Gastroesophageal sphincter (tissue), 4 donors: ENCODE data around the gene MAP3K20. TPM values are rescaled to one million over a fixed set of nuclear protein-coding genes. Genes with fewer than 3 reads are reported as not detected.
A peak's percentile ranks its signal among the peaks of the same experiment; 100 is the strongest.

Experiments used
- ATAC-seq: fragments of 150-250 bp; one replicate; pipeline ENCODE4 v1.9.1; 2016; ENCODE audit warnings: mild to moderate bottlenecking, moderate library complexity
- H3K27ac ChIP-seq, 4 donors: fragments of 200-600 bp; sonication (generic) in 3 of 4; 1 replicate in 3 of 4; 2 replicates in 1 of 4; pipeline ENCODE4 v1.5.1; 2016 to 2019
- H3K27me3 ChIP-seq: fragments of 200-600 bp; sonication (generic); one replicate; pipeline ENCODE4 v1.5.1; 2019
- H3K36me3 ChIP-seq, 2 donors: fragments of 200-600 bp; sonication (generic); one replicate each; pipeline ENCODE4 v1.5.1; 2019; ENCODE audit warnings: control low read depth in 1 of 2
- H3K4me1 ChIP-seq, 3 donors: fragments of 200-600 bp; sonication (generic); 1 replicate in 2 of 3; 2 replicates in 1 of 3; pipeline ENCODE4 v1.5.1; 2016 to 2019; ENCODE audit warnings: control low read depth in 2 of 3
- H3K4me3 ChIP-seq, 2 donors: fragments of 200-600 bp; sonication (generic); one replicate each; pipeline ENCODE4 v1.5.1; 2019; ENCODE audit warnings: mild to moderate bottlenecking in 1 of 2, moderate library complexity in 1 of 2
- H3K9me3 ChIP-seq, 3 donors: fragments of 200-600 bp; sonication (generic); one replicate each; pipeline ENCODE4 v1.5.1; 2017 to 2019; ENCODE audit warnings: control low read depth in 2 of 3
- CTCF ChIP-seq, 4 experiments: fragments of 200-600 bp in 2 of 4; fragments of 450-650 bp in 2 of 4; sonication (generic) in 1 of 4; IDR thresholded peaks; one replicate each; pipeline ENCODE4 v1.5.1; 2017 to 2019; ENCODE audit warnings: antibody characterized with exemption in 4 of 4, mild to moderate bottlenecking in 2 of 4, moderate library complexity in 2 of 4
- EP300 ChIP-seq: sonication (generic); formaldehyde crosslinking; IDR thresholded peaks from one replicate; pipeline ENCODE4 v1.6.1; 2017; ENCODE audit warnings: antibody characterized with exemption, mild to moderate bottlenecking
- POLR2A ChIP-seq, 2 donors: fragments of 450-650 bp; IDR thresholded peaks; one replicate each; pipeline ENCODE4 v1.6.1; 2017; ENCODE audit warnings: antibody characterized with exemption in 2 of 2, mild to moderate bottlenecking in 2 of 2, moderate library complexity in 1 of 2
- POLR2AphosphoS5 ChIP-seq: sonication (generic); formaldehyde crosslinking; IDR thresholded peaks from one replicate; pipeline ENCODE4 v1.6.1; 2017; ENCODE audit warnings: antibody characterized with exemption
- WGBS, 2 donors: methylation state at CpG; one replicate each; pipeline ENCODE4 v1.1.5; 2018; ENCODE audit warnings: low coverage in 1 of 2; 5-methylcytosine and 5-hydroxymethylcytosine counted together
- total RNA-seq, 4 donors: library from RNA; depleted of rRNA; stranded (reverse); fragments of >200 nt; gene quantifications; one replicate each; pipeline ENCODE4 v1.1.0, GENCODE V29; 2016

The MAP3K20 gene
- total RNA-seq, 4 donors from 2014 or later: 318 to 496 (median 327) TPM

- TF ChIP-seq EP300 (no peak), CTCF (IDR thresholded peaks at IDR 0.05) (no peak), POLR2A (IDR thresholded peaks at IDR 0.05) (no peak), POLR2AphosphoS5 (no peak)
- Histone ChIP-seq H3K9me3 (no peaks in the 10 kb centered on the region), H3K27me3 (no peaks in the 10 kb centered on the region), H3K27ac (peak overlapping the region; percentile 66 to 82 (median 70)), H3K4me1 (peaks cover 8 to 82% (median 26%) of the 10 kb centered on the region in 3 donors), H3K4me3 (no peak overlapping the region), H3K36me3 (peaks cover 0 to 8% of the 10 kb centered on the region in 2 donors)
- WGBS, 2 donors: 86 to 89% methylated on average over 3 to 4 of the region's 4 CpGs
- no peak for ATAC-seq
Observed at GRCh38 chr2:173215316-173215715, 139.7 kb downstream of the MAP3K20 start.

- Histone ChIP-seq H3K4me1 (peaks cover 7 to 82% (median 25%) of the 10 kb centered on the region in 3 donors), H3K9me3 (no peaks in the 10 kb centered on the region), H3K36me3 (peaks cover 0 to 8% of the 10 kb centered on the region in 2 donors), H3K27ac (peak overlapping the region; percentile 66 to 82 (median 70)), H3K27me3 (no peaks in the 10 kb centered on the region), H3K4me3 (no peak overlapping the region)
- 100% methylated on average over 1 of the region's 1 CpG for WGBS, 2 donors
- TF ChIP-seq POLR2A (IDR thresholded peaks at IDR 0.05) (no peak), EP300 (no peak), CTCF (IDR thresholded peaks at IDR 0.05) (no peak), POLR2AphosphoS5 (no peak)
- ATAC-seq: no peak
Observed at GRCh38 chr2:173216051-173216450, 140.4 kb downstream of the MAP3K20 start.

- WGBS, 2 donors: 54 to 61% methylated on average over 2 of the region's 2 CpGs
Observed at GRCh38 chr2:173216668-173217067, 141.0 kb downstream of the MAP3K20 start.

GRCh38 chr2:173217116-173217840, 141.6 kb downstream of the MAP3K20 start:
- no peaks in the 10 kb centered on the region for H3K27me3 ChIP-seq
- no peaks in the 10 kb centered on the region for H3K9me3 ChIP-seq
- no peak for ATAC-seq
- 20 to 37% methylated on average over 17 to 18 of the region's 20 CpGs for WGBS, 2 donors
- H3K36me3 ChIP-seq: peaks cover 0 to 7% of the 10 kb centered on the region in 2 donors
- TF ChIP-seq POLR2AphosphoS5 (no peak), EP300 (no peak), CTCF (IDR thresholded peaks at IDR 0.05) (no peak), POLR2A (IDR thresholded peaks at IDR 0.05) (no peak)
- H3K4me1 ChIP-seq: peaks cover 4 to 81% (median 25%) of the 10 kb centered on the region in 3 donors
- H3K27ac ChIP-seq: peak overlapping the region; percentile 65 to 82 (median 70)
- peak overlapping the region in 1 of 2 donors; percentile 29 for H3K4me3 ChIP-seq

More at GRCh38 chr2:173216668-173217067, 141.0 kb downstream of the MAP3K20 start:
- no peak for TF ChIP-seq EP300
- ATAC-seq: no peak
- Histone ChIP-seq H3K9me3 (no peaks in the 10 kb centered on the region), H3K27ac (peak overlapping the region; percentile 4 to 82 (median 70)), H3K36me3 (peaks cover 0 to 4% of the 10 kb centered on the region in 2 donors), H3K4me3 (peak overlapping the region in 1 of 2 donors; percentile 29), H3K27me3 (no peaks in the 10 kb centered on the region), H3K4me1 (peaks cover 4 to 81% (median 25%) of the 10 kb centered on the region in 3 donors)

- no peak for TF ChIP-seq POLR2A (IDR thresholded peaks at IDR 0.05)
- no peak for TF ChIP-seq EP300
- TF ChIP-seq POLR2AphosphoS5: no peak
- no peak for TF ChIP-seq CTCF (IDR thresholded peaks at IDR 0.05)
- Histone ChIP-seq H3K36me3 (peaks cover 0 to 8% of the 10 kb centered on the region in 2 donors), H3K9me3 (no peaks in the 10 kb centered on the region), H3K4me1 (peaks cover 4 to 76% (median 23%) of the 10 kb centered on the region in 3 donors), H3K4me3 (no peak overlapping the region), H3K27ac (peak overlapping the region; percentile 56 to 82 (median 67)), H3K27me3 (no peaks in the 10 kb centered on the region)
- ATAC-seq: peak; percentile 59
- 11 to 12% methylated on average over 5 to 6 of the region's 6 CpGs for WGBS, 2 donors
Observed at GRCh38 chr2:173218326-173219056, 142.8 kb downstream of the MAP3K20 start.
